ENCODE results near the gene CFAP73.
"Not testable (repeated sequence)": the region's sequence is repeated elsewhere in the genome, so short reads cannot be mapped to it uniquely, and the experiment has no call there.

CFAP73 gene

GRCh38 chr12:113136128-113136989, 13.2 kb upstream of the CFAP73 start:
- H3K4me3 ChIP-seq (ENCODE audit: low read length): no peak overlapping the region
- TF ChIP-seq, protein P1, sequence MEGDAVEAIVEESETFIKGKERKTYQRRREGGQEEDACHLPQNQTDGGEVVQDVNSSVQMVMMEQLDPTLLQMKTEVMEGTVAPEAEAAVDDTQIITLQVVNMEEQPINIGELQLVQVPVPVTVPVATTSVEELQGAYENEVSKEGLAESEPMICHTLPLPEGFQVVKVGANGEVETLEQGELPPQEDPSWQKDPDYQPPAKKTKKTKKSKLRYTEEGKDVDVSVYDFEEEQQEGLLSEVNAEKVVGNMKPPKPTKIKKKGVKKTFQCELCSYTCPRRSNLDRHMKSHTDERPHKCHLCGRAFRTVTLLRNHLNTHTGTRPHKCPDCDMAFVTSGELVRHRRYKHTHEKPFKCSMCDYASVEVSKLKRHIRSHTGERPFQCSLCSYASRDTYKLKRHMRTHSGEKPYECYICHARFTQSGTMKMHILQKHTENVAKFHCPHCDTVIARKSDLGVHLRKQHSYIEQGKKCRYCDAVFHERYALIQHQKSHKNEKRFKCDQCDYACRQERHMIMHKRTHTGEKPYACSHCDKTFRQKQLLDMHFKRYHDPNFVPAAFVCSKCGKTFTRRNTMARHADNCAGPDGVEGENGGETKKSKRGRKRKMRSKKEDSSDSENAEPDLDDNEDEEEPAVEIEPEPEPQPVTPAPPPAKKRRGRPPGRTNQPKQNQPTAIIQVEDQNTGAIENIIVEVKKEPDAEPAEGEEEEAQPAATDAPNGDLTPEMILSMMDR (conservative IDR thresholded peaks at IDR 0.05; ENCODE audit: low read length): no peak
- DNase-seq (ENCODE audit: low read depth): no peak

- TF ChIP-seq, protein P1 (conservative IDR thresholded peaks at IDR 0.05; ENCODE audit: low read length): no peak
- DNase-seq (ENCODE audit: low read depth): no peak
- H3K4me3 ChIP-seq (ENCODE audit: low read length): no peak overlapping the region
These were observed 12.5 kb upstream of the CFAP73 start for GRCh38 chr12:113136990-113137511.

DNA sequence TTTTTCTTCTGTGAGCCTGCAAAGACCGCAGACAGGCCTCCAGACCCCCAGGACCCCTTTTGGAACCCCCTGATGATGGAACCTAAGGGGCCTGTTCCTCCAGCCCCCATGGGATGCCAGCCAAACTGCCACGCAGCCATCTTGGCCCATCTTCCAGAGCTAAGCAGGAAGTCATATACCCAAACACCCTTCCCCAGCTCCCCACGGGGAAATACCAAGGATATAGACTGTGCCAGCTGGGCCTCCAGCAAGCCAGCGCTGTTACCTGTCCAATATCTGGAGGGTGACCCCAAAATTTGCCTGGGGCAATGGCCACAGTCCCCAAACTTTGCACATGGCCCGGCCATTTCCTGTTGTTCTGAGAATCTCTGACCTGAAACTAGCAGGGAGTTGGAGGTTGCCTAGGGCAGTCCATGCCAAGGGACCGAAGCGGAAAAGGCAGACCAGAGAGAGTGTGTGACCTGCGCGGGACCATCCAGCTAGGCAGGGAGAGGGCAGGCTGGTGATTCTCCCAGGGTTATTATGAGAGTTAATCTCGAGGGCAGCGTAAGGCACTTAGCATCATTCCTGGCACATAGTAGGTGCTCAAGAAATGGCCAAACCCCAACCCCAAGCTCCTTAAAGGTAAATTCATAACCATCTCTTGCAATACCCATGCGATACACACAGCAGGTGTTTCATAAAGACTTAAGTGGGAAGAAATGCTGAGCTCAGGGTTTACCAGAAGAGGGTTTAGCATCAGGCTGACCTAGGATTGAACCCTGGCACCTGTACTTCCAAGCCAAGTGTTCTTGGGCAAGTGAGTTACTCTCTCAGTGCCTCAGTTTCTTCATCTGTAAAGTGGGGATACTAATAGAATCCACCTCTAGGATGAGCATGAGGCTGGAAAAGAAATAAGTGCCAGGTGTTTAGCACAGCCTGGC, 11.4 kb upstream of the CFAP73 start:
- TF ChIP-seq, protein P1 (conservative IDR thresholded peaks at IDR 0.05; ENCODE audit: low read length): no peak
- H3K4me3 ChIP-seq (ENCODE audit: low read length): no peak overlapping the region
- DNase-seq (ENCODE audit: low read depth): no peak

DNA sequence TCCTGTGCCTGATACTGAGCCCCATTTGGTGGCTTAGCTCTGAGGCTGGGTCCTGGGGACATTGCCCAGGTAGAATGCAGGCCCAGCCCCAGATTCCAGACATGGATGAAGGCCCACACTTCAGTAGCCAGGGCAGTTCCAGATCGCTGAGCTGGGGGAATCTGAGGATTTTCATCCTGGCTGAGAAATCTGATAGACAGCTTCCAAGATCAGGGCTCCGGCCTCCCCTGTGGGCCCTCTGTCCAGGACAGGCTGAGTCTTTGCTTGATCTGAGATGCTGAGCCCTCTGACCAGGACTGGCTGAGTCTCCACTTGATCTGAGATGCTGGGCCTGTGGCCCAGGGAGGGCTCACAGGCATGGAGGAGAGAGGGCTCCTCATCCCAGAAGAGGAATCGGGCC, 10.7 kb upstream of the CFAP73 start:
- H3K4me3 ChIP-seq (ENCODE audit: low read length): no peak overlapping the region
- TF ChIP-seq, protein P1 (conservative IDR thresholded peaks at IDR 0.05; ENCODE audit: low read length): no peak
- DNase-seq (ENCODE audit: low read depth): no peak

GRCh38 chr12:113140706-113141105, 8.8 kb upstream of the CFAP73 start:
- no peak overlapping the region for H3K4me3 ChIP-seq (ENCODE audit: low read length)
- no peak for DNase-seq (ENCODE audit: low read depth)
- TF ChIP-seq, protein P1 (conservative IDR thresholded peaks at IDR 0.05; ENCODE audit: low read length): no peak

GRCh38 chr12:113141716-113142115, 7.8 kb upstream of the CFAP73 start:
- DNase-seq (ENCODE audit: low read depth); H3K4me3 ChIP-seq (ENCODE audit: low read length): not testable (repeated sequence)

GRCh38 chr12:113142173-113142885, 7.2 kb upstream of the CFAP73 start:
- TF ChIP-seq, protein P1 (conservative IDR thresholded peaks at IDR 0.05; ENCODE audit: low read length): no peak
- H3K4me3 ChIP-seq (ENCODE audit: low read length): no peak overlapping the region
- no peak for DNase-seq (ENCODE audit: low read depth)

Data from AG10803 (cell line).